Right lobe of liver (tissue), 6 donors: ENCODE results near the gene HCK. TPM values are rescaled to one million over a fixed set of nuclear protein-coding genes. Genes with fewer than 3 reads are reported as not detected.

ENCODE experiments used
- ATAC-seq, 4 donors: fragments of 200-7000 bp; cut with Tn5 transposase; one replicate each; pipeline ENCODE4 v1.9.1; 2020; ENCODE audit warnings: mild to moderate bottlenecking in 4 of 4, moderate library complexity in 4 of 4
- DNase-seq, 3 donors: peaks; one replicate each; pipeline ENCODE4 v3.0.0-alpha.2; 2020
- H3K27ac ChIP-seq, 3 donors: fragments of 200-600 bp; one replicate each; pipeline ENCODE4 v1.8.0; 2022
- H3K27me3 ChIP-seq, 2 donors: fragments of 200-600 bp; one replicate each; pipeline ENCODE4 v1.8.0; 2022
- H3K36me3 ChIP-seq, 4 donors: fragments of 200-600 bp; sonication (generic) in 1 of 4; one replicate each; pipeline versions ENCODE4 v1.5.1 to v1.8.0; 2017 to 2022; ENCODE audit warnings: control low read depth in 1 of 4
- H3K4me1 ChIP-seq, 4 donors: fragments of 200-600 bp; sonication (generic) in 1 of 4; one replicate each; pipeline versions ENCODE4 v1.5.1 to v1.8.0; 2017 to 2022; ENCODE audit warnings: control low read depth in 1 of 4
- H3K4me3 ChIP-seq, 3 donors: fragments of 200-600 bp; one replicate each; pipeline ENCODE4 v1.8.0; 2022
- H3K9me3 ChIP-seq, 4 donors: fragments of 200-600 bp; sonication (generic) in 1 of 4; one replicate each; pipeline versions ENCODE4 v1.5.1 to v1.8.0; 2017 to 2022; ENCODE audit warnings: control low read depth in 1 of 4
- CTCF ChIP-seq, 4 donors: fragments of 200-600 bp in 3 of 4; fragments of 450-650 bp in 1 of 4; IDR thresholded peaks; one replicate each; pipeline versions ENCODE4 v1.5.1 to v1.8.0; 2016 to 2022; ENCODE audit warnings: antibody characterized with exemption in 4 of 4, mild to moderate bottlenecking in 2 of 4
- POLR2A ChIP-seq: fragments of 450-650 bp; IDR thresholded peaks from one replicate; pipeline ENCODE4 v1.6.1; 2017; ENCODE audit warnings: antibody characterized with exemption, mild to moderate bottlenecking
- WGBS: methylation state at CpG from one replicate; pipeline ENCODE4 v1.1.6; 2018; ENCODE audit warnings: low coverage, low lambda C conversion rate; ENCODE audit not compliant: insufficient coverage; ENCODE audit errors: missing lambda C conversion rate; 5-methylcytosine and 5-hydroxymethylcytosine counted together
- intact Hi-C, 2 donors: fragments of 100-400 bp; cut with DNase I; formaldehyde crosslinking; loops; one replicate each; pipeline versions ENCODE4 v1.11.2 to v1.14.1; 2022
- total RNA-seq, 6 experiments: library from RNA; depleted of rRNA in 2 of 6; stranded (reverse); fragments of >200 nt in 2 of 6; fragmentation: NEBNext Ultra II Directional in 3 of 6; extraction: Animal tissue kit (Norgen Biotek cat#: 25700) in 3 of 6; gene quantifications; one replicate each; pipeline versions ENCODE4 v1.1.0 to v1.2.4, GENCODE V29; 2016 to 2023
- donor health status: DM: no; HTN: yes; CAD: no.
- donor health status: DM: no; HTN: no; CAD: no.
- donor health status: DM: no; HTN: no; CAD: no.
- donor health status: DM: no; HTN: yes; CAD: no.
- donor health status: DM: no; HTN: yes; CAD: no.

HCK gene
- total RNA-seq, 6 experiments from 2014 or later: 2.9 to 17.1 (median 5.6) TPM

- Histone ChIP-seq H3K9me3 (no peaks in the 10 kb centered on the region), H3K27ac (peak overlapping the region in 2 of 3 donors; percentile 28 to 33), H3K4me3 (no peak overlapping the region), H3K36me3 (no peaks in the 10 kb centered on the region), H3K4me1 (no peaks in the 10 kb centered on the region), H3K27me3 (no peaks in the 10 kb centered on the region)
- TF ChIP-seq POLR2A (no peak), CTCF (IDR thresholded peaks at IDR 0.05) (no peak)
- DNase-seq (peak; percentile 57 to 80 (median 62)), ATAC-seq (peak; percentile 66 to 79 (median 76))
- intact Hi-C loops: no loop called here
- 40% methylated on average over 1 of the region's 4 CpGs for WGBS
These were observed 10.7 kb downstream of the HCK start for GRCh38 chr20:32062776-32063170.

DNA sequence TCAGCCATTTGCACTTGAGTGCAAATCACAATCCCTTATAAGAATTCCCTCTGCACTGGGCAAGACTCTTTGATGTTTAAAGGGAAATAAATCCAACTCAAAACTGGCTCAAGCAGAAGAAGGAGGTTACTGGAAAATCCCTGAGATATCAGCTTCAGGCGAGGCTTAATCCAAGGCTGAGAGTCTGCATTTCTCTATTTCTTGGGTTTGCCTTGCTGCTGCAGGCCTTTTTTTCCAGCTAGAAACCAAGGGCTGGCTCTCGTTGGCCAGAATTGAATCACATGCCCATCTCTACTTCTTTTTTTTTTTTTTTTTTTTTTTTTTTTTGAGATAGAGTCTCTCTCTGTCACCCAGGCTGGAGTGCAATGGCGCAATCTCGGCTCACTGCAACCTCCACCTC, 11.7 kb downstream of the HCK start:
- Histone ChIP-seq H3K27me3 (no peaks in the 10 kb centered on the region), H3K27ac (peak overlapping the region in 2 of 3 donors; percentile 28 to 33), H3K36me3 (no peaks in the 10 kb centered on the region), H3K4me3 (no peak overlapping the region), H3K9me3 (no peaks in the 10 kb centered on the region), H3K4me1 (no peaks in the 10 kb centered on the region)
- TF ChIP-seq POLR2A (no peak), CTCF (IDR thresholded peaks at IDR 0.05) (no peak)
- ATAC-seq (peak in 3 of 4 donors; percentile 29 to 46 (median 30)), DNase-seq (no peak)
- intact Hi-C loops: no loop called here
- whole genome bisulfite sequencing: 31% methylated on average over 2 of the region's 4 CpGs

DNA sequence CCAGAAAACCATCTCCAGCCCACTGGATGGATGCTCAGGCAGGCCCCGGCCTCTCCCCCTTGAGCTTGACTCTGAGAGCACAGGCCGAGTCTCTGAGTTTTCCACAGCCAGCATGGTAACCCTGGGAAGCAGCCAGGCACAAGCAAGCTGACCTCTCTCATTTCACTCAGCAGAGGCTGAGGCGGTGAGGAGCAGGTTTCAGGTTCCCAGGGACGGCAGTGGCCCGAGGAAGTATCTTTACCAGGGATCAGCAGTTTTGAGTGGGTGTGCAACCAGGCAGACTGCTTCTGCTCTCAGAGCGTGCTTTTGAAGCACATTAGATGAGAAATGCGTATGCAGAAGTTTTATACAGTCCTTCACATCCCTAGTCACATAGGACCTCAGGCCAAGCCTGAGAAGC, 12.6 kb downstream of the HCK start:
- Histone ChIP-seq H3K4me1 (no peaks in the 10 kb centered on the region), H3K27me3 (no peaks in the 10 kb centered on the region), H3K9me3 (no peaks in the 10 kb centered on the region), H3K4me3 (no peak overlapping the region), H3K36me3 (no peaks in the 10 kb centered on the region), H3K27ac (no peak overlapping the region)
- ATAC-seq (peak; percentile 20 to 41 (median 30)), DNase-seq (no peak)
- intact Hi-C loops: no loop called here
- TF ChIP-seq POLR2A (no peak), CTCF (IDR thresholded peaks at IDR 0.05) (no peak)
- 76% methylated on average over 3 of the region's 7 CpGs for WGBS

DNA sequence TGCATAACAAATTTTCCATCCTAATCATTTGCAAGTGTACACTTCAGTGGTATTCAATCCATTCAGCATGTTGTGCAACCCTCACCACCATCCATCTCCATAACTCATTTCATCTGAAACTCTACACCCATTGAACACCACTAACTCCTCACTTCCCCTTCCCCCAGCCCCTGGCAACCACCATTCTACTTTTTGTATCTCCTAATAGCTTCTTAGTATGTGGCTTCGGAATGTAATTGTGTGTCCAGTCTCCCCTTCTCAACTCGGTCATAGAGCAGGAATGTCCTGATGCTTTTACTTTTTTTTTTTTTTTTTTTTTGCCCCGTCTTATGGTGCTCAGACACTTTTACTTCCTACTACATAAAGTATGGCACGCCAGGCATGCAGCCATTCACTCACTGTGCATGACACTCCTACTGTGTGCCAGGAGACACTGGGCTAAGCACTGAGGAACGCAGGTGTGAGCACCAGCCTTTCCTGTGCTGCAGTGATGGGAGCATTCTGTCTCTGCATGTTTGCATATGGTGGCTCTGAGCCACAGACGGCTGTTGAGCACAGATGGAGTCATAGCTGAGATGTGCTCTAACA, 15.3 kb downstream of the HCK start:
- TF ChIP-seq POLR2A (no peak), CTCF (IDR thresholded peaks at IDR 0.05) (no peak)
- DNase-seq: no peak
- Histone ChIP-seq H3K27ac (no peak overlapping the region), H3K4me1 (no peaks in the 10 kb centered on the region), H3K27me3 (no peaks in the 10 kb centered on the region), H3K4me3 (no peak overlapping the region), H3K9me3 (no peaks in the 10 kb centered on the region), H3K36me3 (no peaks in the 10 kb centered on the region)
- no peak for ATAC-seq
- intact Hi-C loops: no loop called here
- 51% methylated on average over 6 of the region's 6 CpGs for WGBS
